ENCODE measurements around the gene COQ2. TPM values are rescaled to one million over a fixed set of nuclear protein-coding genes. Genes with fewer than 3 reads are reported as not detected.

The COQ2 gene
- polyA plus RNA-seq, 1 donor (not counting 4 experiments of a cell fraction or from before 2014, with no cell fraction given), result 29.1 TPM

DNA sequence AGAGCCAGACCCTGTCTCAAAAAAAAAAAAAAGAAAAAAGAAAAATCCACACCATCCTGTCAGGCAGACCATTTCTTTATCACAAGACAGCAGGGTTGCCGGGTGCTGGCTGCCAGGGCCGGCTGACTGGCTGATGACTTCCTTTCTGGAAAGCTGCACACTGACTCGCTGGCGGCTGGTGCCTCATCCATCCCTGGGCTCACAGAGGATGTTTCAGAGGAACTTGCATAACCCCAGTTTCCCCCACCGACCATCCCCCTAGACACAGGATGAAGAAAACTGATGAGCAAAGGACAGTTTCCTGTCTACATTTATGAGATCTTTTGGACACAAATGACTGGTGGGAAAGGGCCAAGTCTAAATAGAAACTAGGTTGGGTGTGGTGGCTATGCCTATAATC, 36.0 kb upstream of the COQ2 start:
- TF ChIP-seq EZH2 (IDR thresholded peaks at IDR 0.05; ENCODE audit: low read length), result no peak
- TF ChIP-seq, protein P1, sequence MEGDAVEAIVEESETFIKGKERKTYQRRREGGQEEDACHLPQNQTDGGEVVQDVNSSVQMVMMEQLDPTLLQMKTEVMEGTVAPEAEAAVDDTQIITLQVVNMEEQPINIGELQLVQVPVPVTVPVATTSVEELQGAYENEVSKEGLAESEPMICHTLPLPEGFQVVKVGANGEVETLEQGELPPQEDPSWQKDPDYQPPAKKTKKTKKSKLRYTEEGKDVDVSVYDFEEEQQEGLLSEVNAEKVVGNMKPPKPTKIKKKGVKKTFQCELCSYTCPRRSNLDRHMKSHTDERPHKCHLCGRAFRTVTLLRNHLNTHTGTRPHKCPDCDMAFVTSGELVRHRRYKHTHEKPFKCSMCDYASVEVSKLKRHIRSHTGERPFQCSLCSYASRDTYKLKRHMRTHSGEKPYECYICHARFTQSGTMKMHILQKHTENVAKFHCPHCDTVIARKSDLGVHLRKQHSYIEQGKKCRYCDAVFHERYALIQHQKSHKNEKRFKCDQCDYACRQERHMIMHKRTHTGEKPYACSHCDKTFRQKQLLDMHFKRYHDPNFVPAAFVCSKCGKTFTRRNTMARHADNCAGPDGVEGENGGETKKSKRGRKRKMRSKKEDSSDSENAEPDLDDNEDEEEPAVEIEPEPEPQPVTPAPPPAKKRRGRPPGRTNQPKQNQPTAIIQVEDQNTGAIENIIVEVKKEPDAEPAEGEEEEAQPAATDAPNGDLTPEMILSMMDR (optimal IDR thresholded peaks at IDR 0.05 in 1 of 3, IDR thresholded peaks at IDR 0.05 in 1 of 3, conservative IDR thresholded peaks at IDR 0.05 in 1 of 3; ENCODE audit: extremely low read depth in 1 of 3, insufficient read depth in 2 of 3, low read length in 3 of 3), result no peak
- Histone ChIP-seq H2AFZ (ENCODE audit: control insufficient read depth, low read length) (no peak overlapping the region), H3K9me3 (ENCODE audit: control insufficient read depth, low read depth, low read length) (no peaks in the 10 kb centered on the region), H3K9ac (ENCODE audit: control insufficient read depth, extremely low read depth, insufficient read depth, low read length) (no peak overlapping the region), H3K79me2 (ENCODE audit: control insufficient read depth, insufficient read depth, low read length) (no peaks in the 10 kb centered on the region), H3K4me2 (ENCODE audit: control insufficient read depth, extremely low read depth, insufficient read depth, low read depth, low read length) (no peak overlapping the region), H4K20me1 (ENCODE audit: control insufficient read depth, extremely low read depth, insufficient read depth, low read length) (no peaks in the 10 kb centered on the region), H3K4me1 (ENCODE audit: control insufficient read depth, extremely low read depth, insufficient read depth, low read length) (peaks cover 10% of the 10 kb centered on the region), H3K36me3 (ENCODE audit: control insufficient read depth in 2 of 2, extremely low read depth in 1 of 2, insufficient read depth in 2 of 2, low read length in 2 of 2) (peaks cover 0 to 7% of the 10 kb centered on the region in 2 experiments), H3K27ac (ENCODE audit: control insufficient read depth, insufficient read depth, low read length) (no peak overlapping the region), H3K27me3 (ENCODE audit: control insufficient read depth, extremely low read depth, insufficient read depth, low read length) (no peaks in the 10 kb centered on the region), H3K4me3 (ENCODE audit: control insufficient read depth in 2 of 3, extremely low read depth in 1 of 3, insufficient read depth in 2 of 3, low read depth in 1 of 3, low read length in 3 of 3) (no peak overlapping the region), H3K9me1 (ENCODE audit: control insufficient read depth, extremely low read depth, insufficient read depth, low read length) (no peaks in the 10 kb centered on the region)
- FAIRE-seq (no peak), DNase-seq (ENCODE audit: low read depth, low spot score) (no peak)
- dilution Hi-C loops (cut with MboI; ENCODE audit: extremely low pct_ligation_motif_present, low sequenced_read_pairs), result no loop called here

DNA sequence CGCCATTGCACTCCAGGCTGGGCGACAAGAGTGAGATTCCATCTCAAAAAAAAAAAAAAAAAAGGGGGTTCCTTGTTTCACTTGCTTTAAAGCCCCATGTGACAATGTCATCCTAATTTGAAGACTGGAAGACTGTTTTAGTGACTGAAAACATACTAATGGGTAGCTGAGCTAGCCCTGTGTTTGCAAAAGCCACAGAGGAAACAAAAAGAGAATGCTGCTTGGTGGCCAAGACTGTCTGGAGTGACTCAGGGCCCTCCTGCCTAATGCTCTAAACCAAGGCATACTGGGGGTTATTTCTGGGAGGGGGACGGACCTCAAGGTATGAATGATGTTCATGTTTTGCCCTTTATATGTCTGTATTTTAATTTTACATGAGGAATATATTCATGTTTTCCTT, 34.1 kb upstream of the COQ2 start:
- no peaks in the 10 kb centered on the region for H3K79me2 ChIP-seq (ENCODE audit: control insufficient read depth, insufficient read depth, low read length)
- no peaks in the 10 kb centered on the region for H3K9me3 ChIP-seq (ENCODE audit: control insufficient read depth, low read depth, low read length)
- H3K4me3 ChIP-seq (ENCODE audit: control insufficient read depth in 2 of 3, extremely low read depth in 1 of 3, insufficient read depth in 2 of 3, low read depth in 1 of 3, low read length in 3 of 3), result no peak overlapping the region
- no peak for DNase-seq (ENCODE audit: low read depth, low spot score)
- no peaks in the 10 kb centered on the region for H4K20me1 ChIP-seq (ENCODE audit: control insufficient read depth, extremely low read depth, insufficient read depth, low read length)
- TF ChIP-seq EZH2 (IDR thresholded peaks at IDR 0.05; ENCODE audit: low read length), result no peak
- TF ChIP-seq, protein P1 (optimal IDR thresholded peaks at IDR 0.05 in 1 of 3, IDR thresholded peaks at IDR 0.05 in 1 of 3, conservative IDR thresholded peaks at IDR 0.05 in 1 of 3; ENCODE audit: extremely low read depth in 1 of 3, insufficient read depth in 2 of 3, low read length in 3 of 3), result no peak
- no peak overlapping the region for H3K4me2 ChIP-seq (ENCODE audit: control insufficient read depth, extremely low read depth, insufficient read depth, low read depth, low read length)
- H3K27me3 ChIP-seq (ENCODE audit: control insufficient read depth, extremely low read depth, insufficient read depth, low read length), result no peaks in the 10 kb centered on the region
- no peak overlapping the region for H2AFZ ChIP-seq (ENCODE audit: control insufficient read depth, low read length)
- H3K4me1 ChIP-seq (ENCODE audit: control insufficient read depth, extremely low read depth, insufficient read depth, low read length), result peaks cover 10% of the 10 kb centered on the region
- H3K27ac ChIP-seq (ENCODE audit: control insufficient read depth, insufficient read depth, low read length), result no peak overlapping the region
- dilution Hi-C loops (cut with MboI; ENCODE audit: extremely low pct_ligation_motif_present, low sequenced_read_pairs), result no loop called here
- no peaks in the 10 kb centered on the region for H3K9me1 ChIP-seq (ENCODE audit: control insufficient read depth, extremely low read depth, insufficient read depth, low read length)
- peaks cover 0 to 7% of the 10 kb centered on the region in 2 experiments for H3K36me3 ChIP-seq (ENCODE audit: control insufficient read depth in 2 of 2, extremely low read depth in 1 of 2, insufficient read depth in 2 of 2, low read length in 2 of 2)
- no peak overlapping the region for H3K9ac ChIP-seq (ENCODE audit: control insufficient read depth, extremely low read depth, insufficient read depth, low read length)
- FAIRE-seq, result no peak
